Measurements from ENCODE around the gene P2RX2.

DNA sequence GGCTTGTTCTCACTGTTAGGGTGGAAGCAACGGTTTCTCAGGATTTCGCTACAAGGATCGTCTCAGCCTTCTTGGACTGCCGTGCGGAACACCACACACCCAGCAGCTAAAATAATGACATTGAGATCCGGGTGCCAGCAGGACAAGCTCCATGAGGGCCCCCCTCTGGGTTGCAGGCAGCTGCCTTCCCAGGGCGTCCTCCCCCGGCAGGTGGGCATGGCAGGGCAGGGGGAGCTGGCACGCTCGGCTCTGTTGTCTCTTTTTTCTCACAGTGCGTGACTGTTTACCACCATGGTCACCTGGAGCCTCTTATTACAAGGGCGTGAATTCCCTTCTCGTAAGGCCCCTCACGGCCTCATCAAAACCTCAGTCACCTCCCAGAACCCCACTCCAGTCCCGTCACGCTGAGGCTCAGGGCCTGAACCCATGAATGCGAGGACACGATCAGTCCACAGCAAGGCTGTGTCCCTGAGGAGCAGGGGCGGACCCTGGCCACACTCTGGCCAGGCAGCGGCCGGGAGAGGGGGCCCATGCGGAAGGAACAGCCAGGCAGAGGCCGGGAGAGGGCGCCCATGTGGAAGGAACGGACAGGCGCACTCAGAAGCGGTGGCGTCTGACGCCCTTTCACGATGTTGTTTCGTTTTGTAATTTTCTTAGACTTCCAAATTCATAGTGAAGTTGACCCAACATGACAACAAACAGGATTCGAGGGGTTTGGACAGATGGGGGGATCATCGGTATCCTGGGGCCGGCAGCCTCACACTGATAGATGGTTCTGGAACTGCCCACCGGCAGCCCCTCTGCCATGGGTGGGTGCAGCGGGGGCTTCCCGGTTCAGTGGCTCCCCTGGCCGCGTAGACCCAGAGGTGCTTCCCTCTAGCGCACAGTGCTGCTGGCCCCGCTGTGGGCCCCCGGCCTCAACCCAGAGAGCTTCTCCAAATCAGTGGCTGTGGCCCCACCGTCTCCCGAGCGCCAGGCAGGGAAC is 18.2 kb upstream of the P2RX2 start:
- no peak for TF ChIP-seq EZH2 (IDR thresholded peaks at IDR 0.05; ENCODE audit: borderline replicate concordance)
- peak; percentile 65 for TF ChIP-seq CTCF (IDR thresholded peaks at IDR 0.05; ENCODE audit: poor library complexity)

All from hepatocyte (in vitro differentiated cells).